ENCODE measurements around the gene STAT5B. TPM values are rescaled to one million over a fixed set of nuclear protein-coding genes. Genes with fewer than 3 reads are reported as not detected.

The STAT5B gene
- total and polyA plus RNA-seq, 2 of the 13 experiments (the other 11 are each of a cell fraction or from before 2014, with no cell fraction given): 21.0 to 42.8 TPM

DNA sequence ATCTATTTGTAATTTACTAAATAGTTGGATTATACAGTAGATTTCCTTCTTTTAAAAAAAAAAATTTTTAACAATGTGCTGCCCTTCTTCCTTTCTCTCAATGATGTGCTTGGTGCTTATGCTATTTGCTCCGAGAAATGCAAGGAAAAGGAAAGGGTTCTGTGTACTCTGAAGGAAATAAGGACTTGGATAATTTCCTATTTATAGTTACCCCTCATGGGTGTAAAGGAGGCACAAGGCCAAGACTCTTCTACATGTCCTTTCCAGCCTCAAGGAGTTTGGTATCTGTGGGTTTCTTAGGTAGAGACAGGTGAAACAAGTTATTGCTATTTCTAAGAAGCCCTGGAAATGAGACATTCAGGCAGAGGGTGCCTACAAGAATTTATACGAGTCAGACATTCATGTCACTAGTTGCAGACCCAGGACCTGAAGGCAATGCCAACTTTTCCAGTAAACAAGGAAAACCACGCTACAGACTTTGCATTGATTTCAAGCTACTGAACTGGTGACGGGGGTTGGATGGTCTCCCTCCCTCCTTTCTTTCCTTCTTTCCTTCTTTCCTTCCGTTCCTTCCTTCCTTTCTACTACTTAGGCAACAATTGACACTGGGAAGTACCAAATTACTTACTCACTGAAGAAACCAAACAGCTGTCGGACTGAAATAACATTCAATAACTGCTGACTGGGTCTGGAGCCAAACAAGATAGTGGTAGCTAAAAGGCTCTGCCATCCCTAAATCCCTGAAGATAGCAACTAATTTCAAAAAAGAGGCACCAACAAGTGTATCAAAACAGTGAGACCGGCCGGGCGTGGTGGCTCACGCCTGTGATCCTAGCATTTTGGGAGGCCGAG lies 48.1 kb downstream of the STAT5B start (continued):
- no peak for TF ChIP-seq REL (CRISPR knock-in tag; conservative IDR thresholded peaks at IDR 0.05)
- no peak for TF ChIP-seq SMARCC2 (IDR thresholded peaks at IDR 0.05)
- no peak for TF ChIP-seq RFX1 (IDR thresholded peaks at IDR 0.05)

DNA sequence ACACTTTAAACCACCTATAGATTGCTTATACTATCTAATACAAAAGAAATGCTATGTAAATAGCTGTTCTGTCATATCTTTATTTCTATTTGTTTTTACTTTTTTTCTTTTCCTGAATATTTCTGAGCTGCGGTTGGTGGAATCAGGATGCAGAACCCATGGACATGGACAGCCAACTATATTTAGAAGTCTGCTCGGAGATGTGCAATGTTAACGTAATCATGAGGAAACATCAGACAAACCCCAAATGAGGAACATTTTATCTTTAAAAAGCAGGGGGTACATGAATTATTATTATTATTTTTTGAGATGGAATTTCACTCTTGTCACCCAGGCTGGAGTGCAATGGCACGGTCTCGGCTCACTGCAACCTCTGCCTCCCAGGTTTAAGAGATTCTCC lies 50.5 kb downstream of the STAT5B start:
- no peak overlapping the region for H3K27ac ChIP-seq (ENCODE audit: extremely low read length, insufficient read depth, low read length)
- ATAC-seq: no peak
- no TSS peak for BruUV-seq (replicated peaks)
- intact Hi-C loops (cut with micrococcal nuclease; ENCODE audit: unreplicated experiment) (loop anchor here (10.0 kb wide), 1 partner anchor 59 kb away; the partner anchor contains the start of gene STAT5A), in situ Hi-C loops (cut with HindIII; ENCODE audit: extremely low pct_ligation_motif_present, low pct_unique_long_range_greater_than_20kb) (no loop called here)
- H3K4me1 ChIP-seq (ENCODE audit: insufficient read depth, low read length): no peaks in the 10 kb centered on the region
- no peaks in the 10 kb centered on the region for H3K9me3 ChIP-seq (ENCODE audit: low read length)
- ChIA-PET CTCF (ENCODE audit: low intra/inter-chr PET ratio, low total read pairs) (no interaction called here), POLR2A (no interaction called here)
- no peaks in the 10 kb centered on the region for H3K27me3 ChIP-seq (ENCODE audit: control insufficient read depth in 1 of 2, insufficient read depth in 2 of 2, low read length in 2 of 2)
- no peaks in the 10 kb centered on the region for H3K79me2 ChIP-seq (ENCODE audit: insufficient read depth, low read length)
- WGBS (ENCODE audit: low lambda C conversion rate): 96% methylated on average over 5 of the region's 5 CpGs
- no peak overlapping the region for H2AFZ ChIP-seq (ENCODE audit: low read length)
- H4K20me1 ChIP-seq (ENCODE audit: insufficient read depth, low read length): no peaks in the 10 kb centered on the region
- H3K4me2 ChIP-seq (ENCODE audit: low read depth, low read length): no peak overlapping the region
- H3K9ac ChIP-seq (ENCODE audit: insufficient read depth, low read depth, low read length): no peak overlapping the region
- no peak for TF ChIP-seq ATAD3A (CRISPR knock-in tag; IDR thresholded peaks at IDR 0.05)
- no peak for DNase-seq (ENCODE audit: low spot score)
- FAIRE-seq: no peak
- no peak overlapping the region for H3K4me3 ChIP-seq (replicated peaks in 1 of 3; ENCODE audit: insufficient read depth in 1 of 3, low read depth in 2 of 3, low read length in 3 of 3)
- peaks cover 11 to 21% of the 10 kb centered on the region in 2 experiments; a peak in 4 of 5 replicates for H3K36me3 ChIP-seq (replicated peaks in 1 of 2; ENCODE audit: control insufficient read depth in 1 of 2, insufficient read depth in 2 of 2, low read length in 2 of 2)

DNA sequence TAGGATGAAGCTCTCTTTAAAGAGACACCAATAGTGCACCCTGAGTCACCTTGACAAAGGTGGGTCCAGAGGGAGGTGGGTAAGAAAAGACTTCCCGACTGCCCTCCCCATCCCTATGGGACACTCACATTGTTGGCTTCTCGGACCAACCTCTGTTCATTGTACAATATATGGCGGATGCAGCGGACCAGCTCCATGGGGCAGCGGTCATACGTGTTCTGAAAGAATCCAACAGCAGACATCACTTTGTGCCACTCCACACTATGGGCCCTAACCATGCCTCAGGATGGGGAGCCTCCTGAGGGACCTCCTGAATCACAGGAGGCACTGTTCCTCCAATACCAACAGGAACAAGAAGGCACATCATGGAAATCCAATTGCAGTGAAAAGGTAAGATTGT lies 51.5 kb downstream of the STAT5B start:
- Histone ChIP-seq H3K4me2 (ENCODE audit: low read depth, low read length) (no peak overlapping the region), H3K79me2 (ENCODE audit: insufficient read depth, low read length) (no peaks in the 10 kb centered on the region), H3K27ac (ENCODE audit: extremely low read length, insufficient read depth, low read length) (no peak overlapping the region), H3K27me3 (ENCODE audit: control insufficient read depth in 1 of 2, insufficient read depth in 2 of 2, low read length in 2 of 2) (no peaks in the 10 kb centered on the region), H3K9ac (ENCODE audit: insufficient read depth, low read depth, low read length) (no peak overlapping the region), H2AFZ (ENCODE audit: low read length) (no peak overlapping the region), H4K20me1 (ENCODE audit: insufficient read depth, low read length) (no peaks in the 10 kb centered on the region), H3K36me3 (replicated peaks in 1 of 2; ENCODE audit: control insufficient read depth in 1 of 2, insufficient read depth in 2 of 2, low read length in 2 of 2) (peaks cover 11 to 21% of the 10 kb centered on the region in 2 experiments; a peak in 4 of 5 replicates), H3K4me1 (ENCODE audit: insufficient read depth, low read length) (no peaks in the 10 kb centered on the region), H3K4me3 (replicated peaks in 1 of 3; ENCODE audit: insufficient read depth in 1 of 3, low read depth in 2 of 3, low read length in 3 of 3) (no peak overlapping the region), H3K9me3 (ENCODE audit: low read length) (no peaks in the 10 kb centered on the region)
- WGBS (ENCODE audit: low lambda C conversion rate): 92% methylated on average over 6 of the region's 6 CpGs
- CTCF ChIA-PET (ENCODE audit: low intra/inter-chr PET ratio, low total read pairs): no interaction called here
- intact Hi-C loops (cut with micrococcal nuclease; ENCODE audit: unreplicated experiment) (loop anchor here (10.0 kb wide), 1 partner anchor 60 kb away; the partner anchor contains the start of gene STAT5A), in situ Hi-C loops (cut with HindIII; ENCODE audit: extremely low pct_ligation_motif_present, low pct_unique_long_range_greater_than_20kb) (no loop called here)
- no peak for ATAC-seq
- POLR2A ChIA-PET: no interaction called here
- FAIRE-seq: no peak
- BruUV-seq (replicated peaks): no TSS peak
- DNase-seq (ENCODE audit: low spot score): no peak
- TF ChIP-seq ZNF3 (CRISPR knock-in tag; IDR thresholded peaks at IDR 0.05) (no peak), RCOR2 (CRISPR knock-in tag; IDR thresholded peaks at IDR 0.05) (no peak)
- TF ChIP-seq, protein P1, sequence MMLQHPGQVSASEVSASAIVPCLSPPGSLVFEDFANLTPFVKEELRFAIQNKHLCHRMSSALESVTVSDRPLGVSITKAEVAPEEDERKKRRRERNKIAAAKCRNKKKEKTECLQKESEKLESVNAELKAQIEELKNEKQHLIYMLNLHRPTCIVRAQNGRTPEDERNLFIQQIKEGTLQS (CRISPR knock-in tag; IDR thresholded peaks at IDR 0.05): no peak
- TF ChIP-seq, protein P2, sequence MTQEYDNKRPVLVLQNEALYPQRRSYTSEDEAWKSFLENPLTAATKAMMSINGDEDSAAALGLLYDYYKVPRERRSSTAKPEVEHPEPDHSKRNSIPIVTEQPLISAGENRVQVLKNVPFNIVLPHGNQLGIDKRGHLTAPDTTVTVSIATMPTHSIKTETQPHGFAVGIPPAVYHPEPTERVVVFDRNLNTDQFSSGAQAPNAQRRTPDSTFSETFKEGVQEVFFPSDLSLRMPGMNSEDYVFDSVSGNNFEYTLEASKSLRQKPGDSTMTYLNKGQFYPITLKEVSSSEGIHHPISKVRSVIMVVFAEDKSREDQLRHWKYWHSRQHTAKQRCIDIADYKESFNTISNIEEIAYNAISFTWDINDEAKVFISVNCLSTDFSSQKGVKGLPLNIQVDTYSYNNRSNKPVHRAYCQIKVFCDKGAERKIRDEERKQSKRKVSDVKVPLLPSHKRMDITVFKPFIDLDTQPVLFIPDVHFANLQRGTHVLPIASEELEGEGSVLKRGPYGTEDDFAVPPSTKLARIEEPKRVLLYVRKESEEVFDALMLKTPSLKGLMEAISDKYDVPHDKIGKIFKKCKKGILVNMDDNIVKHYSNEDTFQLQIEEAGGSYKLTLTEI (CRISPR knock-in tag; conservative IDR thresholded peaks at IDR 0.05): no peak
- TF ChIP-seq, protein P3, sequence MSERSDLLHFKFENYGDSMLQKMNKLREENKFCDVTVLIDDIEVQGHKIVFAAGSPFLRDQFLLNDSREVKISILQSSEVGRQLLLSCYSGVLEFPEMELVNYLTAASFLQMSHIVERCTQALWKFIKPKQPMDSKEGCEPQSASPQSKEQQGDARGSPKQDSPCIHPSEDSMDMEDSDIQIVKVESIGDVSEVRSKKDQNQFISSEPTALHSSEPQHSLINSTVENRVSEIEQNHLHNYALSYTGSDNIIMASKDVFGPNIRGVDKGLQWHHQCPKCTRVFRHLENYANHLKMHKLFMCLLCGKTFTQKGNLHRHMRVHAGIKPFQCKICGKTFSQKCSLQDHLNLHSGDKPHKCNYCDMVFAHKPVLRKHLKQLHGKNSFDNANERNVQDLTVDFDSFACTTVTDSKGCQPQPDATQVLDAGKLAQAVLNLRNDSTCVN (CRISPR knock-in tag; IDR thresholded peaks at IDR 0.05; ENCODE audit: borderline replicate concordance): no peak
- TF ChIP-seq, protein P4, sequence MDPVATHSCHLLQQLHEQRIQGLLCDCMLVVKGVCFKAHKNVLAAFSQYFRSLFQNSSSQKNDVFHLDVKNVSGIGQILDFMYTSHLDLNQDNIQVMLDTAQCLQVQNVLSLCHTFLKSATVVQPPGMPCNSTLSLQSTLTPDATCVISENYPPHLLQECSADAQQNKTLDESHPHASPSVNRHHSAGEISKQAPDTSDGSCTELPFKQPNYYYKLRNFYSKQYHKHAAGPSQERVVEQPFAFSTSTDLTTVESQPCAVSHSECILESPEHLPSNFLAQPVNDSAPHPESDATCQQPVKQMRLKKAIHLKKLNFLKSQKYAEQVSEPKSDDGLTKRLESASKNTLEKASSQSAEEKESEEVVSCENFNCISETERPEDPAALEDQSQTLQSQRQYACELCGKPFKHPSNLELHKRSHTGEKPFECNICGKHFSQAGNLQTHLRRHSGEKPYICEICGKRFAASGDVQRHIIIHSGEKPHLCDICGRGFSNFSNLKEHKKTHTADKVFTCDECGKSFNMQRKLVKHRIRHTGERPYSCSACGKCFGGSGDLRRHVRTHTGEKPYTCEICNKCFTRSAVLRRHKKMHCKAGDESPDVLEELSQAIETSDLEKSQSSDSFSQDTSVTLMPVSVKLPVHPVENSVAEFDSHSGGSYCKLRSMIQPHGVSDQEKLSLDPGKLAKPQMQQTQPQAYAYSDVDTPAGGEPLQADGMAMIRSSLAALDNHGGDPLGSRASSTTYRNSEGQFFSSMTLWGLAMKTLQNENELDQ (CRISPR knock-in tag; IDR thresholded peaks at IDR 0.05; ENCODE audit: borderline replicate concordance): no peak
